ENCODE results near the gene NRF1.

DNA sequence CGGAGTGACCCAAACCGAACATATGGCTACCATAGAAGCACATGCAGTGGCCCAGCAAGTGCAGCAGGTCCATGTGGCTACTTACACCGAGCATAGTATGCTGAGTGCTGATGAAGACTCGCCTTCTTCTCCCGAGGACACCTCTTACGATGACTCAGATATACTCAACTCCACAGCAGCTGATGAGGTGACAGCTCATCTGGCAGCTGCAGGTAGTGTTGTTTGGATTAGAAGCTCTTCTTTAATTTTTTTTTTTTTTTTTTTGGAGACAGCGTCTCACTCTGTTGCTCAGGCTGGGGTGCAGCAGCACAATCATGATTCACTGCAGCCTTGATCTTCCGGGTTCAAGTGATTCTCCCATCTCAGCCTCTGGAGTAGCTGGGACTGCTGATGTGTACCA, 45.8 kb downstream of the NRF1 start:
- TF ChIP-seq FOXM1 (IDR thresholded peaks at IDR 0.05; ENCODE audit: borderline replicate concordance) (no peak), FOXK2 (IDR thresholded peaks at IDR 0.05) (no peak), HDGF (IDR thresholded peaks at IDR 0.05; ENCODE audit: borderline replicate concordance) (no peak), FOXA1 (IDR thresholded peaks at IDR 0.05) (no peak), BHLHE40 (IDR thresholded peaks at IDR 0.05; ENCODE audit: borderline replicate concordance) (no peak), TARDBP (IDR thresholded peaks at IDR 0.05) (no peak), SP1 (IDR thresholded peaks at IDR 0.05) (no peak), ZNF384 (IDR thresholded peaks at IDR 0.05) (no peak), LEF1 (IDR thresholded peaks at IDR 0.05; ENCODE audit: borderline replicate concordance) (no peak)
- TF ChIP-seq, protein P1, sequence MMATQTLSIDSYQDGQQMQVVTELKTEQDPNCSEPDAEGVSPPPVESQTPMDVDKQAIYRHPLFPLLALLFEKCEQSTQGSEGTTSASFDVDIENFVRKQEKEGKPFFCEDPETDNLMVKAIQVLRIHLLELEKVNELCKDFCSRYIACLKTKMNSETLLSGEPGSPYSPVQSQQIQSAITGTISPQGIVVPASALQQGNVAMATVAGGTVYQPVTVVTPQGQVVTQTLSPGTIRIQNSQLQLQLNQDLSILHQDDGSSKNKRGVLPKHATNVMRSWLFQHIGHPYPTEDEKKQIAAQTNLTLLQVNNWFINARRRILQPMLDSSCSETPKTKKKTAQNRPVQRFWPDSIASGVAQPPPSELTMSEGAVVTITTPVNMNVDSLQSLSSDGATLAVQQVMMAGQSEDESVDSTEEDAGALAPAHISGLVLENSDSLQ (IDR thresholded peaks at IDR 0.05) = no peak

Measured in HEK293T (cell line).